WTC11 (cell line): Measurements from ENCODE around the gene AMOT. TPM values are rescaled to one million over a fixed set of nuclear protein-coding genes. Genes with fewer than 3 reads are reported as not detected.

Experiments used
- ATAC-seq: fragments of 200-7000 bp; cut with Tn5 transposase; 2 replicates; pipeline ENCODE4 v1.10.0; 2021; ENCODE audit warnings: mild to moderate bottlenecking, moderate library complexity
- CTCF ChIA-PET: fragments of 300-600 bp; sonication (Branson Sonifier 250); formaldehyde crosslinking; loops from one replicate; lab custom pipeline; 2021; ENCODE audit warnings: antibody characterized with exemption; lab: Charles Lee
- POLR2A ChIA-PET: fragments of 350-600 bp; sonication (Branson Sonifier 250); formaldehyde crosslinking; loops from one replicate; lab custom pipeline; 2021; ENCODE audit warnings: antibody characterized with exemption; lab: Charles Lee
- DNase-seq: peaks from one replicate; pipeline ENCODE4 v3.0.0; 2021; ENCODE audit warnings: low spot score
- H3K27ac Mint-ChIP-seq: 2 replicates; pipeline ENCODE4 v1.8.0; 2021; ENCODE audit warnings: mixed read lengths
- H3K27me3 Mint-ChIP-seq: 2 replicates; pipeline ENCODE4 v1.8.0; 2021; ENCODE audit warnings: low read depth, mild to moderate bottlenecking, moderate library complexity, mixed read lengths
- H3K36me3 Mint-ChIP-seq: 2 replicates; pipeline ENCODE4 v1.8.0; 2021; ENCODE audit warnings: mixed read lengths
- H3K4me1 Mint-ChIP-seq: 2 replicates; pipeline ENCODE4 v1.8.0; 2022; ENCODE audit warnings: mixed read lengths
- H3K4me3 Mint-ChIP-seq: 2 replicates; pipeline ENCODE4 v1.8.0; 2021; ENCODE audit warnings: mild to moderate bottlenecking, moderate library complexity, mixed read lengths
- H3K9me3 Mint-ChIP-seq: 2 replicates; pipeline ENCODE4 v1.8.0; 2021; ENCODE audit warnings: mixed read lengths
- CREB1 ChIP-seq: sonication (generic); formaldehyde crosslinking; IDR thresholded peaks from 2 replicates; pipeline ENCODE4 v1.8.0; 2023; ENCODE audit warnings: mild to moderate bottlenecking, missing genetic modification reagents
- ETV6 ChIP-seq: sonication (generic); formaldehyde crosslinking; IDR thresholded peaks from 2 replicates; pipeline ENCODE4 v1.8.1; 2022; ENCODE audit warnings: mild to moderate bottlenecking, missing genetic modification reagents
- GABPB1 ChIP-seq: sonication (generic); formaldehyde crosslinking; IDR thresholded peaks from 2 replicates; pipeline ENCODE4 v1.8.1; 2023; ENCODE audit warnings: mild to moderate bottlenecking, missing genetic modification reagents
- JAZF1 ChIP-seq: fragments of 250-450 bp; sonication (Bioruptor Pico); IDR thresholded peaks from 2 replicates; pipeline ENCODE4 v1.9.0; 2021; ENCODE audit warnings: moderate library complexity, mild to moderate bottlenecking, inconsistent platforms
- NFATC4 ChIP-seq: fragments of 250-450 bp; sonication (Bioruptor Pico); IDR thresholded peaks from 2 replicates; pipeline ENCODE4 v1.9.0; 2021; ENCODE audit warnings: mild to moderate bottlenecking
- NR2C2 ChIP-seq: sonication (generic); formaldehyde crosslinking; IDR thresholded peaks from 2 replicates; pipeline ENCODE4 v1.8.0; 2022; ENCODE audit warnings: mild to moderate bottlenecking, missing genetic modification reagents
- PRRX2 ChIP-seq: fragments of 250-450 bp; sonication (Bioruptor Pico); IDR thresholded peaks from 2 replicates; pipeline ENCODE4 v1.8.0; 2021; ENCODE audit warnings: mild to moderate bottlenecking
- SMAD3 ChIP-seq: sonication (generic); formaldehyde crosslinking; IDR thresholded peaks from 2 replicates; pipeline ENCODE4 v1.8.0; 2022; ENCODE audit warnings: missing genetic modification reagents, mild to moderate bottlenecking, borderline replicate concordance
- SP1 ChIP-seq: sonication (generic); formaldehyde crosslinking; conservative IDR thresholded peaks from 2 replicates; pipeline ENCODE4 v1.8.1; 2022; ENCODE audit warnings: missing genetic modification reagents
- ZNF671 ChIP-seq: fragments of 250-450 bp; sonication (Bioruptor Pico); IDR thresholded peaks from 2 replicates; pipeline ENCODE4 v1.8.0; 2021; ENCODE audit warnings: mild to moderate bottlenecking
- total RNA-seq: library from RNA; stranded (reverse); gene quantifications from 3 replicates; pipeline ENCODE4 v1.2.3, GENCODE V29; 2021
- TF ChIP-seq, protein P1 (sequence below): fragments of 250-450 bp; sonication (Bioruptor Pico); IDR thresholded peaks from 2 replicates; pipeline ENCODE4 v1.9.0; 2021; ENCODE audit warnings: moderate library complexity, mild to moderate bottlenecking, inconsistent platforms, borderline replicate concordance
- TF ChIP-seq, protein P2 (sequence below): sonication (generic); formaldehyde crosslinking; IDR thresholded peaks from 2 replicates; pipeline ENCODE4 v1.8.1; 2023; ENCODE audit warnings: mild to moderate bottlenecking, missing genetic modification reagents, moderate library complexity
- TF ChIP-seq, protein P3 (sequence below): sonication (generic); formaldehyde crosslinking; IDR thresholded peaks from 2 replicates; pipeline ENCODE4 v1.8.1; 2022; ENCODE audit warnings: low read depth, mild to moderate bottlenecking, moderate library complexity, missing genetic modification reagents, borderline replicate concordance
- TF ChIP-seq, protein P4 (sequence below): sonication (generic); formaldehyde crosslinking; IDR thresholded peaks from 2 replicates; pipeline ENCODE4 v1.8.1; 2023; ENCODE audit warnings: mild to moderate bottlenecking, missing genetic modification reagents, moderate library complexity
- TF ChIP-seq, protein P5 (sequence below): sonication (generic); formaldehyde crosslinking; conservative IDR thresholded peaks from 2 replicates; pipeline ENCODE4 v1.8.1; 2023; ENCODE audit warnings: mild to moderate bottlenecking, low read depth, missing genetic modification reagents, moderate library complexity
- TF ChIP-seq, protein P6 (sequence below): fragments of 250-450 bp; sonication (Bioruptor Pico); IDR thresholded peaks from 2 replicates; pipeline ENCODE4 v1.9.0; 2021; ENCODE audit warnings: mild to moderate bottlenecking

AMOT gene
- total RNA-seq, 1 experiment from 2014 or later = 7.2 TPM

DNA sequence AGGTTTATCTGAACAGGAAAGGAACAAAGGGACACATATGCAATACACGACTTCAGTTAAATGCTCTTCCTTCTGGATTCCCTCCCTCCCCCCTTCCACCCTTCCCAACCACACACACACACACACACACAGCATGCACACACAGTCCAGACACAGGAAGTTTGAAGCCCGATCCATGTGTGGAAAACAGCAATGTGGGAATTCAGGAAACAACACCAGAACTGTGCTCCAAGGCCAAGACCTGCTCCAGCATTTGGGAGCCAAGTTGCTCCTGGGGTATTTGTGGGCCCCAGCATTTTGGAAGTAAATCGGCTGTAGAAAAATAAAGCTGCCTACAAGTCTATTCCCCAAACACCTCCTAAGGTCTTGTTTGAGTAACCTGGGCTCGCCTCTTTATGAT lies 5.6 kb upstream of the AMOT start:
- no peak overlapping the region for H3K4me3 Mint-ChIP-seq

DNA sequence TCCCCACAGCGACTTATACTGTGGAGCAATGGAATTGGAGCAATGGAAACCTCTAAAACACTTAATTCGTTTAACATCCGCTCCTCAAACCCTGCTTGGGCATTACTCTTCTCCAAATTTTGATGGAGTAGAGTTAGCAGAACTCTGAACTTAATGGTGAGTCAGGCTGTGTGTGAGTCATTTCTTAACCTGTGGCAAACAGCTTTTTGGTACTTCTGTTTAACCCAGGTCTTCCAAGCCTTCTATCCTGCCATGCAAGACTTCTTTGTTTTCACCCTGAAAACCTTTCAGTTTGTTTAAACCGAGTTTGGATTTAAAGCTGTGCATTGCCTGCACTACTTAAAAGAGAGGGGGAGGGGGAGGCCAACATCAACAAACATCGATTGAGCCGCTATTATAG lies 3.6 kb upstream of the AMOT start:
- DNase-seq = no peak
- TF ChIP-seq, protein P1, sequence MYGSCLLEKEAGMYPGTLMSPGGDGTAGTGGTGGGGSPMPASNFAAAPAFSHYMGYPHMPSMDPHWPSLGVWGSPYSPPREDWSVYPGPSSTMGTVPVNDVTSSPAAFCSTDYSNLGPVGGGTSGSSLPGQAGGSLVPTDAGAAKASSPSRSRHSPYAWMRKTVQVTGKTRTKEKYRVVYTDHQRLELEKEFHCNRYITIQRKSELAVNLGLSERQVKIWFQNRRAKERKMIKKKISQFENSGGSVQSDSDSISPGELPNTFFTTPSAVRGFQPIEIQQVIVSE = no peak
- H3K36me3 Mint-ChIP-seq = peaks cover 3% of the 10 kb centered on the region; the same call in 1 of the 2 replicates
- no peaks in the 10 kb centered on the region for H3K9me3 Mint-ChIP-seq
- peaks cover 12% of the 10 kb centered on the region for H3K4me1 Mint-ChIP-seq
- H3K4me3 Mint-ChIP-seq = no peak overlapping the region
- H3K27ac Mint-ChIP-seq = no peak overlapping the region
- peaks cover 10% of the 10 kb centered on the region for H3K27me3 Mint-ChIP-seq
- ATAC-seq = no peak
- POLR2A ChIA-PET = no interaction called here
- CTCF ChIA-PET = no interaction called here

More for the DNA sequence above, 5.6 kb upstream of the AMOT start:
- Mint-ChIP-seq H3K27ac (no peak overlapping the region), H3K36me3 (no peaks in the 10 kb centered on the region), H3K27me3 (0 out of 2 replicates have a peak, but pooled peaks cover 5% of the 10 kb centered on the region), H3K9me3 (no peaks in the 10 kb centered on the region), H3K4me1 (peaks cover 9% of the 10 kb centered on the region)
- DNase-seq = no peak
- TF ChIP-seq, protein P1 = no peak
- TF ChIP-seq SMAD3 (CRISPR knock-in tag) (no peak), PRRX2 (no peak), ZNF671 (CRISPR knock-in tag) (no peak), CREB1 (CRISPR knock-in tag) (no peak), NR2C2 (CRISPR knock-in tag) (no peak), JAZF1 (CRISPR knock-in tag) (no peak), GABPB1 (CRISPR knock-in tag) (no peak), ETV6 (no peak), SP1 (CRISPR knock-in tag) (no peak)
- TF ChIP-seq, protein P2, sequence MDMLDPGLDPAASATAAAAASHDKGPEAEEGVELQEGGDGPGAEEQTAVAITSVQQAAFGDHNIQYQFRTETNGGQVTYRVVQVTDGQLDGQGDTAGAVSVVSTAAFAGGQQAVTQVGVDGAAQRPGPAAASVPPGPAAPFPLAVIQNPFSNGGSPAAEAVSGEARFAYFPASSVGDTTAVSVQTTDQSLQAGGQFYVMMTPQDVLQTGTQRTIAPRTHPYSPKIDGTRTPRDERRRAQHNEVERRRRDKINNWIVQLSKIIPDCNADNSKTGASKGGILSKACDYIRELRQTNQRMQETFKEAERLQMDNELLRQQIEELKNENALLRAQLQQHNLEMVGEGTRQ (CRISPR knock-in tag) = no peak
- TF ChIP-seq, protein P3, sequence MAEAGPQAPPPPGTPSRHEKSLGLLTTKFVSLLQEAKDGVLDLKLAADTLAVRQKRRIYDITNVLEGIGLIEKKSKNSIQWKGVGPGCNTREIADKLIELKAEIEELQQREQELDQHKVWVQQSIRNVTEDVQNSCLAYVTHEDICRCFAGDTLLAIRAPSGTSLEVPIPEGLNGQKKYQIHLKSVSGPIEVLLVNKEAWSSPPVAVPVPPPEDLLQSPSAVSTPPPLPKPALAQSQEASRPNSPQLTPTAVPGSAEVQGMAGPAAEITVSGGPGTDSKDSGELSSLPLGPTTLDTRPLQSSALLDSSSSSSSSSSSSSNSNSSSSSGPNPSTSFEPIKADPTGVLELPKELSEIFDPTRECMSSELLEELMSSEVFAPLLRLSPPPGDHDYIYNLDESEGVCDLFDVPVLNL (CRISPR knock-in tag) = no peak
- TF ChIP-seq, protein P4, sequence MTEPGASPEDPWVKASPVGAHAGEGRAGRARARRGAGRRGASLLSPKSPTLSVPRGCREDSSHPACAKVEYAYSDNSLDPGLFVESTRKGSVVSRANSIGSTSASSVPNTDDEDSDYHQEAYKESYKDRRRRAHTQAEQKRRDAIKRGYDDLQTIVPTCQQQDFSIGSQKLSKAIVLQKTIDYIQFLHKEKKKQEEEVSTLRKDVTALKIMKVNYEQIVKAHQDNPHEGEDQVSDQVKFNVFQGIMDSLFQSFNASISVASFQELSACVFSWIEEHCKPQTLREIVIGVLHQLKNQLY (CRISPR knock-in tag) = no peak
- TF ChIP-seq, protein P5, sequence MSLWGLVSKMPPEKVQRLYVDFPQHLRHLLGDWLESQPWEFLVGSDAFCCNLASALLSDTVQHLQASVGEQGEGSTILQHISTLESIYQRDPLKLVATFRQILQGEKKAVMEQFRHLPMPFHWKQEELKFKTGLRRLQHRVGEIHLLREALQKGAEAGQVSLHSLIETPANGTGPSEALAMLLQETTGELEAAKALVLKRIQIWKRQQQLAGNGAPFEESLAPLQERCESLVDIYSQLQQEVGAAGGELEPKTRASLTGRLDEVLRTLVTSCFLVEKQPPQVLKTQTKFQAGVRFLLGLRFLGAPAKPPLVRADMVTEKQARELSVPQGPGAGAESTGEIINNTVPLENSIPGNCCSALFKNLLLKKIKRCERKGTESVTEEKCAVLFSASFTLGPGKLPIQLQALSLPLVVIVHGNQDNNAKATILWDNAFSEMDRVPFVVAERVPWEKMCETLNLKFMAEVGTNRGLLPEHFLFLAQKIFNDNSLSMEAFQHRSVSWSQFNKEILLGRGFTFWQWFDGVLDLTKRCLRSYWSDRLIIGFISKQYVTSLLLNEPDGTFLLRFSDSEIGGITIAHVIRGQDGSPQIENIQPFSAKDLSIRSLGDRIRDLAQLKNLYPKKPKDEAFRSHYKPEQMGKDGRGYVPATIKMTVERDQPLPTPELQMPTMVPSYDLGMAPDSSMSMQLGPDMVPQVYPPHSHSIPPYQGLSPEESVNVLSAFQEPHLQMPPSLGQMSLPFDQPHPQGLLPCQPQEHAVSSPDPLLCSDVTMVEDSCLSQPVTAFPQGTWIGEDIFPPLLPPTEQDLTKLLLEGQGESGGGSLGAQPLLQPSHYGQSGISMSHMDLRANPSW = no peak
- no peak for ATAC-seq
- ChIA-PET POLR2A (no interaction called here), CTCF (no interaction called here)

DNA sequence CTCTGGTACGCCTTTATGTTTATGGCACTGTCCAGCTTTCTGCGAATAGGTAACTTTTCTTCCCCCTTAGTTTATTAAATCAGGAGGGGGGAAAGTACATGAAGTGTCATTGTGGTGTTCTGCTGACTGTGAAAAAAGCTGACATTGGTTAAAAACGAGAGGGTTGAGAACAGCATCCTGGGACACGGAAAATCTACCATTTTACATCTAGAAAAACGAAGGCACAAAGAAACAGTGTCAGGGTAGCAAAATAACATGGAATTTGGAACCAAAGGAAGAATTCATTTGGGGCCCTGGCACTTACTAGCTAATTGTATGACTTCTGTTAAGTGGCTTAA lies 1.2 kb upstream of the AMOT start:
- no peak overlapping the region for H3K27ac Mint-ChIP-seq

More for the DNA sequence above, 1.2 kb upstream of the AMOT start:
- Mint-ChIP-seq H3K27me3 (peaks cover 34% of the 10 kb centered on the region), H3K36me3 (peaks cover 3% of the 10 kb centered on the region; the same call in 1 of the 2 replicates), H3K4me1 (peaks cover 19% of the 10 kb centered on the region), H3K4me3 (peak overlapping the region; percentile 51), H3K9me3 (no peaks in the 10 kb centered on the region)
- DNase-seq (no peak), ATAC-seq (no peak)
- ChIA-PET CTCF (interaction anchor here (0.9 kb wide), 1 partner anchor 11 kb away, joined by 3 read pairs; no protein-coding TSS in a partner anchor), POLR2A (no interaction called here)
- no peak for TF ChIP-seq NFATC4 (CRISPR knock-in tag)
- TF ChIP-seq, protein P6, sequence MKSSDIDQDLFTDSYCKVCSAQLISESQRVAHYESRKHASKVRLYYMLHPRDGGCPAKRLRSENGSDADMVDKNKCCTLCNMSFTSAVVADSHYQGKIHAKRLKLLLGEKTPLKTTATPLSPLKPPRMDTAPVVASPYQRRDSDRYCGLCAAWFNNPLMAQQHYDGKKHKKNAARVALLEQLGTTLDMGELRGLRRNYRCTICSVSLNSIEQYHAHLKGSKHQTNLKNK (CRISPR knock-in tag) = no peak
